Measurements from ENCODE around the gene SLC22A23.

Gene SLC22A23

DNA sequence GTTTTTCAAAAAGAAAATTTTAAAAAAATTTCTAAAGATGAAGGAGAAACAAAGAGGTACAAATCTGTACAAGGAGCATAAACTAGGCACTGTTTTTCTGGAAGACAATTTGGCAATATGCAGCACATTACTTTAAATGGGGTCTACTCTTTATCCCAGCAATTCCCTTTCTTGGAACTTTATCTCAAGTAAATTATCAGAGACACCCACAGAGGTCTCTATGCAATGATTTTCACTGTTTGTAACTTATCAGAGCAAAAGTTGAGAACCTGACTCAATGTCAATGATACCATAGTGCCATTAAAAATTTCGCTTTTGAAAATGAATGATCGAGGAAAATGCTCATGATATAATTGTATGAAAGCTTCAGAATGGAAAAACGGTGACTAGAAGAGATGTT, 35.7 kb downstream of the SLC22A23 start:
- no peak for DNase-seq (ENCODE audit: low read depth)

DNA sequence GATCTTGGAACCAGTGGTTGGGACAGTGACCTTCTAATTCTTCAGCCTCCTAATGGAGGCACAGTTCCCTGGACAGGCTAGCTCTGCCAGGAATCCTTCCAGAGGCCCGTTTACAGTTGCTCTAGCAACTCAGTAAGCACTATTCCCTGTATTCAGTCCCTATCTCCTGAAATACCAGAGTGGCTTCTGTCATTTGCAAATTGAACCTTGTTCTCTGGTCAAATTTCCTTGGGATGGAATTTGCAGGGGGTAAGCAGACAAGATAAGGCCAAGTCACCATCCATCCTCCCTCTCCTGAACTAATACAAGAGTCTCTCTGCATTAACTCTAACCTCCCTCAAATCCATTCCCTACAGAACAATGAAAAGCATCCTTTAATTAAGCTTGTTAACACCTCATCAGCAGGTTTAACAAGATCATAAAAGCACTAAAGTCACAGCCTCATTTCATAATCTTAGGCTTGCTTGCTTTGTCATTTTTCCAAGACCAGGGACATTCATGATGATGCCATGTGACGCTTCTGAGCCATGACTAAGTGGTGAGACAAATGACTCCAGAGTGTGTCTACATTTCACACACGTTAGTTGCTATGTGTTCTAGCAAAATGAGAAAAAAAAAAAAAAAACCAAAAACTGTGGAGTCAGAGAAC, 37.1 kb downstream of the SLC22A23 start:
- peak; percentile 70 for DNase-seq (ENCODE audit: low read depth)

DNA sequence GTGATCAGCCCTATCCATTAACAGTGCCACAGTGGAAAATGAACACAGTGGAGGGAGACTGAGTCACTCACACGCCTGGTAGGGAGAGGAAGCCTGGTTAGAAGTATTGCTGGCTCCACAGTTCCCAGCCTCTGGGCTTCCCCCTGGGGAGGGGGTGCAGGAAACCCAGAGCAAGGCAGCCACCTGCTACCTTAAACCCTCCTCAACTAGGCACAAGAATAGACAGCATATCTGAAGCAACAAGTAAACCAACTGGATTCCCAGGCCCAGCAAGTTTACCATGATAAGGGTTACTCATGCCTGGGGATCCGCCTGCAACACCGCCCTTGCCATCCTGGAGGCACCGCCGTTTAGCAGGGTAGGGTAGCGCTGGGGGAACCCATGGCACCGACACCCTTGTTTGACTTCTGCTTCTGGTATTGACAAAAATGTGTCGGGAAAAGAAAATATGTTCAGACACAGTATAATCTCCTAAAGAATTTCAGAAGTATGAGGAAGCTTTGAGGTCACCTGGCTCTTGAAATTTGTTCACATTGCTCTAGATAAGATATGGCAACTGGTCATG, 38.3 kb downstream of the SLC22A23 start:
- DNase-seq (ENCODE audit: low read depth): no peak

DNA sequence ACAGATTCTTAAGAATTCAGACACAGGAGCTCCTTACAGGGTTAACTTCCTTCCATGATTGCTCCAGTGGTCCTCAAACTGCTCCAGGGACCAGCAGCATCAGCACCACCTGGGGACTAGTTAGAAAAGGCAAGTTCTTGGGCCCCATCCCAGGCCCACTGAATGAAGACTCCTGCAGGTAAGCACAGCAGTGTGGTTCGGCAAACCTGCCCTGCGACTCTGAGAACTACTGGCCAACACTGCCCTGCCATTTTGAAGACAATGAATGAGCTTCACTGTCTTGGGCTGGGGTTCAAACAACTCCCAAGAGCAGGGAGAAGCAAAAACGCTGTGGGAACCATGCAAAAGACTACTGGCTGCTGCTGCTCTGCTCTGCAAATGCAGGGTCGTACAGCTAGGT, 39.4 kb downstream of the SLC22A23 start:
- DNase-seq (ENCODE audit: low read depth): no peak

DNA sequence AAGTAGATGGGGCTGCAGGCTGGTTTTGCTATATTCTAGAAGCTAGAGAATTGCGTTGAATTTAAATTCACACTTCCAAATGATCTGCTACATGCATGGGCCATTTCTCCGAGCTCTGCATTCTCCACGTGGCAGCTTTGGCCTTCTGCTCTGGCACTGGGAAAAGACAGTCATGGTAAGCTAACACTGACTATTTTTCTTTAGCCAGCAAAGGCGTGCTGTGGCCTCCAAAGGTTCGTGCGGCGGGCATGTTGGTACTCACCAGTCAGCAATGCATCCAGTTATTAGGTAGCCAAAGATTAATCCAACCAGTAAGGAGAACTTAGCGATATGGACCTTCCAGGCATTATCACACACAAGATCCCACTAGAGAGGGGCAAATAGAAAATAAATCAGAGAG, 41.4 kb downstream of the SLC22A23 start:
- no peak for DNase-seq (ENCODE audit: low read depth)

DNA sequence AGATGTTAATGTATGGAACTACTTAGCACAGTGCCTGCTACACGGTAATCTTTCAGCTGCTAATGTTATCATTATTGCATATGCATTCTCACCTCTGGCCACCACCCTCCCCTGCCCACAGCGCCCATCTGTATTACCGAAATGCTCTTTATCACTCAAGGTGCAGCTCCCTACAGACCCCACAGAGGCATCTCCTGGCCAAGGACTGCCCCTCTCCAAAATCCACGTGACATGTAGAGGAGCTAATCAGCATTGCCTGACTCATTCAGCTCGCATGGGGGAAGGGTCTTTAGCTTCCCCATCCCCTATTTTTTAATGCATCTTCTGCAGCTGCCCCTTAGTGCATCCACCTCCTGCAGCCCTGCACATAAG, 41.8 kb downstream of the SLC22A23 start:
- no peak for DNase-seq (ENCODE audit: low read depth)

DNA sequence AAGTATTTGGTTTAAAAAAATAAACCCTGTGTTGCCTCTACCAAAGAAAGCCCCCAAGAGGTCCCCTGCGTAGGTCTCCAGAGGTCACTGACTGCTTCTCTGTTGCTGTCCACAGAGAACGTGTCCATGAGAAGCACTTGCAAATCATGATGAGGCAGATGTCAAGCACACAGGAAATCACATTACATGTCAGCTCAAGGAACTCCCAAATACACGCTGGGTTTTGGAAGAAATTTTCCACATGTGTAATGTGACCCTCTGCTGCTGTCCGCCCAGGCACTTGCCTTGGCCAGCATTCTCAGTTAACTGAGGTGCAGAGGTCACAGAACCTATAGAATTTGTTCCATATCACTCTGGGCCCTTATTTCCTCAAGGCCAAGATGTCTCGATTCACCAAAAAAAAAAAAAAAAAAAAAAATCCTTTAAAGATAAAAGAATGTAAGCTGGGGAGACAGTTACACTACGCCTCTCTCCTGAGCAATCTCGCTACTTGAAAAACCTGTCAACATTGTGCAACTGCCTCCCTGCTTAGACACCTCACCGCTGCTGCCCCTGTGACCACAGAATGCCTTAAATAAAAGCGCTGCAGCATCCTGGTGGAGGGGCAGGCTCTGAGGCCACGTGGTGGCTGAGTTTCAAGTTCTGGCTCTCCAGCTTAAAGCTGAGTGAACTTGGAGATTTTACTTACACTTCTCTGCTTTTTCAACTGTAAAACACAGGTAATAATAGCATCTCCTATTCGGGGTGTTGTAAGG, 42.3 kb downstream of the SLC22A23 start:
- DNase-seq (ENCODE audit: low read depth): peak; percentile 3

DNA sequence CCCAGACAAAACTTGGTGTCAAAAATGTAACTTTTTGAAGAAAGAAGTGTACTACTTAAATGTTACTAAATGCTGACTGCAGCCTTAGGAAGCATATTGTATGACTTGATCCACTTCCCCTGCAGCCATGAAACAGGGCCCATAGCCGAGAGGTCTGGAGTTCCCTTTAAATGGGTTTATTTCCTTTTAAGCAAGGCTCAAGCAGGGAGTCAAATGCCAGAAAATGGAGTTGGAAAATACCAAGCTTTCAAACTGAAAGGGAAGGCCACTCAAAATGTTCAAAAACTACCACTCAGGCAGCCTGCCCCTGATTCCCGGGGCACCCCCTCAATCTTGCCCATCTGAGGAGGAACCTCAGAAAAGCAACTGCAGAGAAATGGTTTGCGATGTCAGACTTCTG, 43.3 kb downstream of the SLC22A23 start:
- DNase-seq (ENCODE audit: low read depth): no peak

DNA sequence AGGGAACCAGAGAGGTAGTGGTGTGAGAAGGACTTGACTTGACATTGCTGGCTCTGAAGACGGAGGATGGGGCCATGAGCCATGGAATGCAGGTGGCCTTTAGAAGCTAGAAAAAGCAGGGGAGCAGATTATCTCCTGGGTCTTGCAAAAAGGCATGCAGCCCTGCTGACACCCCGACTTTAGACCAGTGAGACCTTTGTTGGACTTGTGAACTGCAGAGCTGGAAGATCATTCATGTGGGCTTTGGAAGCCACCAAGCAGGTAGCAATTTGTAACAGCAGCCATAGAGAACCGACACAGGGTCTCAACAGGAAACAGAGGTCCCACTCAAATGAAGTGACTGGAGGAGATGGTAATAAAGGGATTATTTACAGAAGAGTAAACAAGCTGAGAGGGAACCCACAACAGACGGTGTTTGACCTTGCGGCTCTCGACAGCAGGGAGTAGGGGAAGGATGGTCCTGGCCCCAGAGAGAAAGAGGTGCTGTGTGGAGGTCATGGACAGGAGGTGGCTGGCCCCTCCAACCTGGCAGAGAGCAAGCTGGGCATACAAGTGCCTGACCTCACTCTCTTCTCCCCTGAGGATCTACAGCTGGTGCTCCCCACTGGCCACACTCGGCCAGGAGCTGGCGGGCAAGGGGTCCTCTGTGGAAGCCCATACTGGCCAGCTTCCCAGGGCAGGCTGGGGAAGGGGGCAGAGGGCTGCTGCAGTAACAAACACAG, 43.9 kb downstream of the SLC22A23 start:
- no peak for DNase-seq (ENCODE audit: low read depth)

DNA sequence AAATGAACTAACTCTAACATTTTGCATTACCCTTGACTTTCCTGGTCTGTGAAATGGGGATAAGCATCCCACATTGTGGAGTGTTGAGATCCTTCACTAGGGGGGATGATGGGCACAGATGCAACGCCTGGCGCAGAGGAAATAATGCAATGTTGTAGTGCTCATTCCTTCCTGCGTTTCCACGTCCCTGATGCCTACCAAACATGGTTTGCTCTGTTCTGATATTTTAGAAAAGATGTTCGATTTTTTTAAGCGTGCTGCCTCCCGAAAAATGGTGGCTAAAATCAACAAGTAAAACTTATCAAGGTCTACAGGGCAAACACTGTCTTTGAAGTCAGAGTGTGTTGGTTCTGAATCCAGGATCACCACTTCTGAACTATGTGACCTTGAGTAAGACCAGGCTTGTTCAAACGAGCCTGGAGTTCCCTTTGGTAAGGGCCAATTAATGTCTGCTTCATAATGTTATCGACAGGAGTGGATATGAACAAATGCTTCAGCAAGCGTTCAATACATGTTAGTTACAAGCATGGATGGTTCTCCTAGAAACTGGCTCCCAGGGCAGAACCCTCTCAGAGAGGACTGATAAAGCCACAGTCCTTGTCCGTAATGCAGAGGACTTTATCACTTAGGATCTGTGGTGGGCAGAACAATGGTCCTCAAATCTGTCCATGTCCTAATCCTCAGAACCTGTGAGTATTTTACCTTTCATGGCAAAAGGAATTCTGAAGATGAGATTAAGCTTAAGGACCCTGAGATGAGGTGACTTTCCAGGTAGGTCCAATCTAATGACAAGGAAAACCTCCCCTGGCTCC, 44.7 kb downstream of the SLC22A23 start:
- DNase-seq (ENCODE audit: low read depth): no peak

DNA sequence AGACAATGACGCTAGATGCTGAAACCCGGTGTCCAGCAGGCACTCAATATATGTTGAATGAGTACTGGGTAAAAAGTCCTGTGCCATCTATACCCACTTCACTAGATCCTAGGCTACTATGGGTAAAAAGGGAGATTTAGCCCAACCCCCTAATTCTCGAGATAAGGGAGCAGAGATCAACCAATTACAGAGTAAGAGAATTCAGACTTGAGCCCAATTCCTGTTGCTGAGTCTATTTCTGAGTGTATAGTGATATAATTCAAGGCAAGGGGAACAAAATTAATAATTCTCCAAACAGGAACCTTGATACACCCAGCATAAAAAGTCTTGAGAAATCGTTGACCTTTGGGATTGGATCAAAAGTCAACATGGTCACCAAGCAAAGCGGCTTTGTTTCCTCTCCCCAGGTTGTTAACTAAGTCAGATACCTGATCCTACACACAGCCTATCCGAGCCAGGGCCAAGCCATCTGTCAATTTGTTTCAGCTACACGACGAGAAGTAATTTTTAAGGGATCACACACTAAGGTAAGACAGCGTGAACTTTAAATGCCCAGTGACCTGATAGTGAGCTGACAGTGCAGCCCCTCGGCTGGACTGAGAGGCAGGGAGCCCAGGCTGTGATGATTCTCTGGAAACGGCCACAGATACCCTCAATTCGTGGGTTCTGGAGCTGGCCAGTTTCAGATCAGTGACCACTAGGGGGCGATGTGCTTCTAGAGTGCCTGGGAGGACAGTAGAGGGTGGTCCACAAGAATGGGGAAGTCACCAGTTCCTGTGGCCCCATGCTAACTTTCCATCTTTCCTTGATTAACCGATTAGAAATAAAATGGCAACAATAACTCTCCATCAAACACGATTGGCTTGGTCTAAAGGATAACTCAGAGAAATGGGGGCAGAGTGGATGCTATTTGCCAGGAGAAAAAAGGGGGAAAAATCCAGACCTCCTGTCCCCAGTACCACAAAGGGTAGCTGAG, 46.2 kb downstream of the SLC22A23 start:
- peak; percentile 76 for DNase-seq (ENCODE audit: low read depth)

DNA sequence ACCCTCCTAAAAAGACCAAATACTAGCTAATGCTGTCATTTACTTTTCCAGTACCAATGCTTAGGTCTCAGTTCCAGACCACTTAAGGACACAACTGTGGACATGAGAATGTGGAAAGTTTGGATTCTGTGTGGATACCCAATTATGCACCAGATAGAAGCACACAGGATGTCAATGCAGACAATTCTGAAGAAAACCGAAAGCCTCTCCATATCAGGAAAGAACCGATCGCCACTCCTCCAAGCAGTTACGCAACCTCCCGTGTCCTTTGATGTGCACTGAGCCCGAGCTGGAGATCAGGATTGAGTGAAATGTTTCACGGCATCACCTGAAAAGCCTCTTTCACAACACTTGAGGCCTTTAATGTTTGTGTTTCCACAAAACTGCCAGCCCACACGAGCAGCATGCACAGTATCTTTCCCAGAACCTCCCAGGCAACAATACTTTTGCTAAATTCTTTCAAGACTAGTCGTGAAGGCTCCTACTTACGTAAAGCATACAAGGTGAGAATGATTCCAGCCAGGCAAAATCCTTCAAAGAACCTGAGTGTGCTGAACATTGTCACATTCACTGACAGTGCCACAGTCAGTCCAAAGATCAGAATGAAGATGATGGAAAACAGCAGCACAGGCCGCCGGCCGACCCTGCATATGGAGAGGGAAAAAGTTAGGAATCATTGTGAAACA, 47.0 kb downstream of the SLC22A23 start:
- DNase-seq (ENCODE audit: low read depth): no peak

DNA sequence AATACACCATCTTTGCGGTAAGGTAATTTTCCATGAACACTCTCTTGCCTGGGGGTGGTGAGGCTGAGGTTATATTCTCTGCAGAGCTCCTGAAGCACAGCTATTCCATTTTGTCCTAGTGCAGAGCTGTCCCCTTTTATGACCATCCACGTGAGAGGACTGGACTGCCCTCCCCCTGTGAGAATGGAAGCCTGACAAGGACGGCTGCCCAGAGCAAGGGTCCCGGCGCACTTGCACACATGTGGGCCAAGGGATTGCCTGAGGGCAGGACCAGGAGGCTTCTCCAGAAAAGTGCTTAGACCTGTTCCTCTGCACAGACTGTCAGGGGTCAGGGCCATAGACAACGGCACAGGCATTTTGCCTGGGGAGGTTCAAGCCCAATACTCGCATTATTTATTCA, 48.2 kb downstream of the SLC22A23 start:
- DNase-seq (ENCODE audit: low read depth): no peak

DNA sequence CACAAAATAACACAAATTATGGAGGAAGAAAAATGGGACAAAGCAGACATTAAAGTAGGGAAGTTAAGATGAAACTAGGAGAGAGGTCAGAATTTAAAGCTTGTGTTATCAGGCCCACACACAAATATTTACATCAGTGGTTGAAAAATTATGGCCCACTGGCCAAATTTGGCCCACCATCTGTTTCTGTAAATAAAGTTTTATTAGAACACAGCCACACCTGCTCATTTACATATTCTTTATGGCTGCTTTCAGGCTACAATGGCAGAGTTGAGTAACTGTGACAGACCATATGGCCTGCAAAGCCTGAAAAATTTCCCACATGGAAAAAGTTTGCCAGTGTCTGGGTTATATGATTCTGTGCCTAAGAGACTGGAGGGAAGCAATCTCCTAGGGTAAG, 49.0 kb downstream of the SLC22A23 start:
- DNase-seq (ENCODE audit: low read depth): no peak

DNA sequence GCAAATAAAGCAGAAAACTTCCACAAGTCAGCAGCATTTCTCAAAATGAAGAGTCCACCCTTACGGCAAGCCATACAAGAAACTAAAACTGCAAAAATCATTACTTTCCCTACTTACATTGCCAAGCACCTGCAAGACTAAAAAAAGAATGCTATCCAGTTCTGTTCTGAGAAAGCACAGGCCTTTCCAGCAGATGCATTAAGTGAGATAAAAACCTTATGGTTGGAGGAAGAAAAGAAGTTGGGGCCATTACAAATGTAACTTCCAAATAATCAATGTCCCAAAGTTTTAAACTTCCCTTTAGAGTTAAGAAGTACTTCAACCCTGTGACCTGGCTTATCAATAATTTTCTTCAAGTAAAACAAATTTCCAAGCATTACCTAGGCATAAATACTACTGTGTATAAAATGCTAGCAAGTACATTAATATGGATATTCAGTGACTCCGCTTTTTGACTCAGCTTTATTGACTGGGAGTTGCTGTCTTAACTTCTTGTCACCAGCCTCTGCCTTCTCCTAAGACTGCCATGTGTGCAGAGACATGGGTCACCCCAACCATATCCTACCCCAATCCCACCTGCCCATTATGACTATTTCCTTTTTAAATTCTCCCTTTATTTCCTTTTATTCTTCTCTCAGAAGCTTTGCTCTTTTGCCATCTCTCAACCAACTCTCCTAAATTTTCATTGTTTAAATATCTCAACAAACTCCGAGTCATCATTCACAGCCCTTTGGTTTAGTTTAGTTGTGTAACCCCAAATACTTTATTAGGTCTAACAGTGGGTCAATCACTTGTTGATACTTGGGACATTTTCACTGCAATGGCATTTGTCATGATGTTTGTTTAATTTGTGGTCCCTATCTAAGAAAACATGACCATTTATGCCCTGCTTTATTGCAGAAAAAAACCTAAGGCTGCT, 49.7 kb downstream of the SLC22A23 start:
- DNase-seq (ENCODE audit: low read depth): no peak

DNA sequence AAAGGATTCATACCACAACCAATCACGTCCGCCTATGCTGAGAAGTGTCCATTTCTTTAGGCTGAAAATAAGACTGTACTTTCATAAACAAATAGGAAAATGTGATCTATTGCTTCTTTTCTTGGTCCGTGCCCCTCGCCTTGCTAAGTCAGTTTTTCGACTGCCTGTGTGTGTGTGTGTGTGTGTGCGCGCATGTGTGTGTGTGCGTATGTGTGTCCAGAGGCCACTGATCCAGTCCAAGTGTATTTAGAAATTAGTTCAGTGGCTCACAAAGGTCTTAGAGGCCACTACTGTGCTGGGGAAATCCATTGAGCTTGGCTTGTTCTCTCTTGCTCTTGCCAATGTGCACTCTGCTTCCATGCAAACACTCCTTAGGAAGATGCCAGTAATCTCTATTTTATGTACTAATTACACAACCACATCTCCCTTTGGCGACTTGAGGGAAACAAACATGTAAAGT, 50.5 kb downstream of the SLC22A23 start:
- DNase-seq (ENCODE audit: low read depth): no peak

DNA sequence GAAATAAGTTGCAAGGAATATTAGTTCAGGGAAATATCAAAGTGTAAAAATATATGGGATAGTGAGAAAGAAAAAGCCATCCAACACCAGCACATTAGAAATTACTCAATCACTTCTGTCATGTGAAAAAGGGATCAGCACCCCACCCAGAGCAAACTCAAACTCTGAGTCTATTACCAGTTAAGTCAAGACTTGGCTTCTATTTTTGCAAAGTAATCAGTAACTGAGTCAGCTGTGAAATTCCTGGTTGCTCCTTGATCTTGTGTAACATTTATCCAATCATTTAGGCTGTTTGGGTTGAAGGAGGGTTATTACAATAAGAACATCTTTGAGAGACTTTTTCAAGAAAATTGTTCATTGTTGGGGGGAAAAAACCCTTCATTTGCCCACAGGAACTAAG, 51.2 kb downstream of the SLC22A23 start:
- no peak for DNase-seq (ENCODE audit: low read depth)

DNA sequence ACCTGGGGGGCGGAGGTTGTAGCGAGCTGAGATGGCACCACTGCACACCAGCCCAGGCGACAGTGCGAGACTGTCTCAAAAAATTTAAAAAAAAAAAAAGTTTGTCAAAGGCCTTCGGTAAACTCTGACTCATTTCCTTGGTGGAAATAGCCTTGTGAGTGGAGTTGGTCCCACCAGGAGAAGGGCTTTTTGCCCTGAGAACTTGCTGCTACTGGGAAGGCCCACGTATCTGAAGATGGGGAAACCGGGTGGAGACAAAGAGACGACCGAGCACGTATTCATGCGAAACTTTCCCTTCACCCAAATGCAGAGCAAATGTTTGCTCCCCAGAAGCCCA, 51.7 kb downstream of the SLC22A23 start:
- no peak for DNase-seq (ENCODE audit: low read depth)

Data from ELR (cell line).